Keratinocyte (primary cell): Measurements from ENCODE around the gene GNAS-AS1. TPM values are rescaled to one million over a fixed set of nuclear protein-coding genes. Genes with fewer than 3 reads are reported as not detected.

ENCODE experiments used
- DNase-seq: peaks from one replicate; pipeline ENCODE4 v3.0.0-alpha.2; 2011; ENCODE audit warnings: low read depth, missing footprints, low spot score
- FAIRE-seq: peaks from 2 replicates; lab custom pipeline; 2011; peaks lifted over from hg19 to GRCh38; lab: Jason Lieb, UNC
- H2AFZ ChIP-seq: 2 replicates; pipeline ENCODE4 v1.6.0; 2012; ENCODE audit warnings: low read length, control low read depth, inconsistent platforms; ENCODE audit not compliant: control insufficient read depth
- H3K27ac ChIP-seq: 2 replicates; pipeline ENCODE4 v1.5.1; 2011; ENCODE audit warnings: low read length; ENCODE audit not compliant: control insufficient read depth, insufficient read depth
- H3K27me3 ChIP-seq: 3 replicates; pipeline ENCODE4 v1.6.0; 2011; ENCODE audit warnings: low read length; ENCODE audit not compliant: control insufficient read depth, insufficient read depth; ENCODE audit errors: extremely low read depth
- H3K36me3 ChIP-seq, 2 experiments: 2 replicates in 1 of 2; 3 replicates in 1 of 2; pipeline ENCODE4 v1.5.1; 2011; ENCODE audit warnings: low read length in 2 of 2, mild to moderate bottlenecking in 1 of 2; ENCODE audit not compliant: control insufficient read depth in 2 of 2, insufficient read depth in 2 of 2; ENCODE audit errors: extremely low read depth in 1 of 2
- H3K4me1 ChIP-seq: 3 replicates; pipeline ENCODE4 v1.5.1; 2011; ENCODE audit warnings: low read length; ENCODE audit not compliant: control insufficient read depth, insufficient read depth; ENCODE audit errors: extremely low read depth
- H3K4me2 ChIP-seq: 3 replicates; pipeline ENCODE4 v1.6.0; 2011; ENCODE audit warnings: low read depth, low read length; ENCODE audit not compliant: control insufficient read depth, insufficient read depth; ENCODE audit errors: extremely low read depth
- H3K4me3 ChIP-seq, 3 experiments: fragments of 200-600 bp in 1 of 3; sonication (generic) in 1 of 3; 2 replicates in 2 of 3; 3 replicates in 1 of 3; pipeline ENCODE4 v1.5.1; 2011 to 2016; ENCODE audit warnings: low read length in 3 of 3, mild to moderate bottlenecking in 3 of 3, control low read depth in 2 of 3, inconsistent platforms in 1 of 3, low read depth in 1 of 3, mixed read lengths in 1 of 3, mixed run types in 1 of 3, moderate library complexity in 1 of 3; ENCODE audit not compliant: control insufficient read depth in 2 of 3, insufficient read depth in 2 of 3; ENCODE audit errors: extremely low read depth in 1 of 3
- H3K79me2 ChIP-seq: 2 replicates; pipeline ENCODE4 v1.6.0; 2012; ENCODE audit warnings: low read length; ENCODE audit not compliant: control insufficient read depth, insufficient read depth
- H3K9ac ChIP-seq: 3 replicates; pipeline ENCODE4 v1.6.0; 2011; ENCODE audit warnings: low read length; ENCODE audit not compliant: control insufficient read depth, insufficient read depth; ENCODE audit errors: extremely low read depth
- H3K9me1 ChIP-seq: 3 replicates; pipeline ENCODE4 v1.6.0; 2011; ENCODE audit warnings: low read length; ENCODE audit not compliant: control insufficient read depth, insufficient read depth; ENCODE audit errors: extremely low read depth
- H3K9me3 ChIP-seq: 2 replicates; pipeline ENCODE4 v1.5.1; 2012; ENCODE audit warnings: low read depth, low read length; ENCODE audit not compliant: control insufficient read depth
- H4K20me1 ChIP-seq: 3 replicates; pipeline ENCODE4 v1.6.0; 2011; ENCODE audit warnings: low read length; ENCODE audit not compliant: control insufficient read depth, insufficient read depth; ENCODE audit errors: extremely low read depth
- CTCF ChIP-seq, 3 experiments: IDR thresholded peaks in 1 of 3; conservative IDR thresholded peaks in 1 of 3; optimal IDR thresholded peaks in 1 of 3; 2 replicates in 2 of 3; 3 replicates in 1 of 3; pipeline versions ENCODE3 to v1.5.1; 2011; ENCODE audit warnings: low read length in 3 of 3, mild to moderate bottlenecking in 3 of 3, moderate library complexity in 2 of 3, control low read depth in 1 of 3, inconsistent platforms in 1 of 3; ENCODE audit not compliant: insufficient read depth in 2 of 3; ENCODE audit errors: extremely low read depth in 1 of 3
- EZH2 ChIP-seq: IDR thresholded peaks from one replicate; pipeline ENCODE4 v1.6.1; 2012; ENCODE audit warnings: inconsistent platforms, mild to moderate bottlenecking, low read length, moderate library complexity
- dilution Hi-C: fragments of 300-500 bp; cut with MboI; formaldehyde crosslinking; loops from one replicate; pipeline ENCODE4 v1.7.0; 2020; ENCODE audit warnings: low sequenced_read_pairs; ENCODE audit not compliant: extremely low pct_ligation_motif_present
- polyA plus RNA-seq, 5 experiments: library from polyadenylated mRNA; depleted of rRNA in 3 of 5; stranded (reverse) in 3 of 5; stranded (forward) in 1 of 5; unstranded in 1 of 5; fragments of >200 nt; gene quantifications; 1 replicate in 1 of 5; 2 replicates in 3 of 5; 3 replicates in 1 of 5; pipeline versions ENCODE4 v1.2.1 to v1.2.3, GENCODE V29; 2011 to 2012; ENCODE audit warnings: missing spikeins in 2 of 5, low read depth in 1 of 5, low replicate concordance in 1 of 5

GNAS-AS1 gene
- polyA plus RNA-seq, 1 donor (not counting 4 experiments of a cell fraction or from before 2014, with no cell fraction given) = 0.31 TPM

GRCh38 chr20:58815448-58815847 lies 35.3 kb downstream of the GNAS-AS1 start:
- DNase-seq = no peak
- H3K9ac ChIP-seq = no peak overlapping the region
- no peaks in the 10 kb centered on the region for H3K36me3 ChIP-seq
- no peak for FAIRE-seq
- dilution Hi-C loops = no loop called here
- H2AFZ ChIP-seq = no peak overlapping the region
- H3K9me1 ChIP-seq = no peaks in the 10 kb centered on the region
- TF ChIP-seq EZH2 (no peak), CTCF (optimal IDR thresholded peaks at IDR 0.05 in 1 of 3, IDR thresholded peaks at IDR 0.05 in 1 of 3, conservative IDR thresholded peaks at IDR 0.05 in 1 of 3; ENCODE audit: extremely low read depth in 1 of 3, insufficient read depth in 2 of 3, low read length in 3 of 3) (no peak)
- no peak overlapping the region for H3K27ac ChIP-seq
- no peak overlapping the region for H3K4me2 ChIP-seq
- H4K20me1 ChIP-seq = no peaks in the 10 kb centered on the region
- H3K4me1 ChIP-seq = peaks cover 10% of the 10 kb centered on the region
- no peaks in the 10 kb centered on the region for H3K9me3 ChIP-seq
- no peak overlapping the region for H3K4me3 ChIP-seq
- H3K79me2 ChIP-seq = no peaks in the 10 kb centered on the region
- peaks cover 38% of the 10 kb centered on the region for H3K27me3 ChIP-seq

DNA sequence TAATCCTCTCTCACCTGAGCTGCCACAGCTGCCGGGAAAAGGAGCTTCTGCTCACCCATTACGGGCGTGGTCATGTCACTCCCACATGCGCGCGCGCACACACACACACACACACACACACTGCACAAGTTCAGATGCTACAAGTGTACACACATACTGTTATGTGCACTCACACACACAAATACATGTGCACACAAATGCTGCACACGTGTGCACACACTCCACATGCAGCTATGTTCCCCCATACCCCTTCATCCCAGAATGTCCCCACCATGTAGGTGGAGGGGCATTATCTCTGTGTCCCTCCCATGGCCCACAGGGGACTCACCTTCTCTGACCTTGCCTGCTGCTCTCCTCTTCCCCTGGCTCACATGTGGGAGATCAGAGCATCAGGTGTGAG lies 37.3 kb downstream of the GNAS-AS1 start:
- no peaks in the 10 kb centered on the region for H4K20me1 ChIP-seq
- H3K4me1 ChIP-seq = peaks cover 3% of the 10 kb centered on the region
- no peak overlapping the region for H3K4me2 ChIP-seq
- H3K36me3 ChIP-seq = no peaks in the 10 kb centered on the region
- no peak for DNase-seq
- no peak overlapping the region for H2AFZ ChIP-seq
- no peak overlapping the region for H3K27ac ChIP-seq
- H3K27me3 ChIP-seq = peaks cover 53% of the 10 kb centered on the region
- dilution Hi-C loops = no loop called here
- no peaks in the 10 kb centered on the region for H3K9me1 ChIP-seq
- no peaks in the 10 kb centered on the region for H3K79me2 ChIP-seq
- no peak for TF ChIP-seq CTCF (optimal IDR thresholded peaks at IDR 0.05 in 1 of 3, IDR thresholded peaks at IDR 0.05 in 1 of 3, conservative IDR thresholded peaks at IDR 0.05 in 1 of 3; ENCODE audit: extremely low read depth in 1 of 3, insufficient read depth in 2 of 3, low read length in 3 of 3)
- TF ChIP-seq EZH2 = no peak
- no peak overlapping the region for H3K9ac ChIP-seq
- no peak for FAIRE-seq
- no peaks in the 10 kb centered on the region for H3K9me3 ChIP-seq
- H3K4me3 ChIP-seq = no peak overlapping the region
